CD14-positive monocyte (primary cell): ENCODE results near the gene BCAS2. TPM values are rescaled to one million over a fixed set of nuclear protein-coding genes. Genes with fewer than 3 reads are reported as not detected.

ENCODE experiments used
- DNase-seq, 3 donors: peaks; one replicate each; pipeline ENCODE4 v3.0.0-alpha.2; 2011 to 2022
- H2AFZ ChIP-seq: 2 replicates; pipeline ENCODE4 v1.6.0; 2012; ENCODE audit warnings: mild to moderate bottlenecking, low read depth, low read length, inconsistent platforms; ENCODE audit not compliant: insufficient read depth, poor library complexity, severe bottlenecking
- H3K27ac ChIP-seq, 2 donors: 1 replicate in 1 of 2; 2 replicates in 1 of 2; pipeline ENCODE4 v1.5.1; 2012 to 2013; ENCODE audit warnings: low read length in 2 of 2, control low read depth in 1 of 2, inconsistent platforms in 1 of 2, low read depth in 1 of 2, mild to moderate bottlenecking in 1 of 2
- H3K27me3 ChIP-seq, 2 donors: one replicate each; pipeline versions ENCODE4 v1.6.0 to v1.6.1; 2011 to 2013; ENCODE audit warnings: low read length in 2 of 2; ENCODE audit not compliant: control insufficient read depth in 2 of 2, insufficient read depth in 2 of 2
- H3K36me3 ChIP-seq, 2 donors: replicated peaks in 1 of 2; 1 replicate in 1 of 2; 2 replicates in 1 of 2; pipeline versions ENCODE4 v1.5.1 to v1.6.1; 2012 to 2013; ENCODE audit warnings: low read length in 2 of 2, control low read depth in 1 of 2, inconsistent platforms in 1 of 2, mild to moderate bottlenecking in 1 of 2; ENCODE audit not compliant: insufficient read depth in 2 of 2, control insufficient read depth in 1 of 2
- H3K4me1 ChIP-seq, 2 donors: 1 replicate in 1 of 2; 2 replicates in 1 of 2; pipeline versions ENCODE4 v1.5.1 to v1.6.1; 2012 to 2013; ENCODE audit warnings: low read length in 2 of 2, control low read depth in 1 of 2, inconsistent platforms in 1 of 2, mild to moderate bottlenecking in 1 of 2, moderate library complexity in 1 of 2; ENCODE audit not compliant: insufficient read depth in 2 of 2, control insufficient read depth in 1 of 2
- H3K4me2 ChIP-seq: replicated peaks from 2 replicates; pipeline ENCODE3; 2012; ENCODE audit warnings: low read length, moderate library complexity, mild to moderate bottlenecking; ENCODE audit not compliant: poor library complexity, severe bottlenecking; ENCODE audit errors: extremely low read depth
- H3K4me3 ChIP-seq, 3 experiments: fragments of 200-600 bp in 1 of 3; sonication (generic) in 1 of 3; replicated peaks in 1 of 3; 1 replicate in 2 of 3; 2 replicates in 1 of 3; pipeline ENCODE4 v1.5.1; 2011 to 2013; ENCODE audit warnings: low read length in 3 of 3, mild to moderate bottlenecking in 3 of 3, control low read depth in 2 of 3, low read depth in 2 of 3, inconsistent platforms in 1 of 3, moderate library complexity in 1 of 3
- H3K79me2 ChIP-seq: 2 replicates; pipeline ENCODE4 v1.6.0; 2012; ENCODE audit warnings: mild to moderate bottlenecking, control low read depth, inconsistent platforms, low read length, moderate library complexity; ENCODE audit not compliant: insufficient read depth
- H3K9ac ChIP-seq: 2 replicates; pipeline ENCODE4 v1.6.0; 2017; ENCODE audit warnings: low read length, mild to moderate bottlenecking; ENCODE audit not compliant: insufficient read depth, poor library complexity, severe bottlenecking
- H3K9me3 ChIP-seq, 2 donors: replicated peaks in 1 of 2; 1 replicate in 1 of 2; 2 replicates in 1 of 2; pipeline versions ENCODE4 v1.5.1 to v1.6.1; 2012 to 2013; ENCODE audit warnings: low read length in 2 of 2, control low read depth in 1 of 2; ENCODE audit not compliant: control insufficient read depth in 1 of 2, insufficient read depth in 1 of 2
- H4K20me1 ChIP-seq: 2 replicates; pipeline ENCODE4 v1.6.0; 2012; ENCODE audit warnings: mild to moderate bottlenecking, low read length, control low read depth, moderate library complexity; ENCODE audit not compliant: insufficient read depth
- H3K27ac Mint-ChIP-seq, 7 donors: one replicate each; pipeline ENCODE4 v1.8.0; 2020; ENCODE audit warnings: mild to moderate bottlenecking in 7 of 7, mixed read lengths in 7 of 7, moderate library complexity in 6 of 7, inconsistent platforms in 2 of 7
- H3K27me3 Mint-ChIP-seq, 3 donors: one replicate each; pipeline ENCODE4 v1.8.0; 2021 to 2022; ENCODE audit warnings: low read depth in 3 of 3, mild to moderate bottlenecking in 3 of 3, mixed read lengths in 3 of 3, moderate library complexity in 3 of 3, inconsistent platforms in 1 of 3
- H3K36me3 Mint-ChIP-seq, 2 donors: one replicate each; pipeline ENCODE4 v1.8.0; 2020; ENCODE audit warnings: mixed read lengths in 2 of 2, inconsistent platforms in 1 of 2, mild to moderate bottlenecking in 1 of 2
- H3K4me1 Mint-ChIP-seq: one replicate; pipeline ENCODE4 v1.8.0; 2020; ENCODE audit warnings: mild to moderate bottlenecking, mixed read lengths
- H3K4me3 Mint-ChIP-seq, 2 donors: one replicate each; pipeline ENCODE4 v1.8.0; 2020; ENCODE audit warnings: mild to moderate bottlenecking in 2 of 2, mixed read lengths in 2 of 2, moderate library complexity in 1 of 2
- H3K9me3 Mint-ChIP-seq, 7 donors: one replicate each; pipeline ENCODE4 v1.8.0; 2020 to 2022; ENCODE audit warnings: mixed read lengths in 7 of 7, mild to moderate bottlenecking in 6 of 7, moderate library complexity in 6 of 7, inconsistent platforms in 2 of 7
- WGBS: methylation state at CpG from one replicate; pipeline ENCODE4 v1.1.5; 2013; ENCODE audit warnings: missing lambda C conversion rate; ENCODE audit not compliant: insufficient coverage; 5-methylcytosine and 5-hydroxymethylcytosine counted together
- intact Hi-C, 2 donors: fragments of 100-400 bp; cut with micrococcal nuclease; formaldehyde crosslinking; loops; one replicate each; pipeline versions ENCODE4 v1.15.0 to v1.15.1; 2023
- polyA plus RNA-seq, 3 donors: library from polyadenylated mRNA; depleted of rRNA in 1 of 3; unstranded in 2 of 3; stranded (reverse) in 1 of 3; fragments of 300-500 nt in 2 of 3; fragments of >200 nt in 1 of 3; fragmentation: Illumina TruSeq in 2 of 3; gene quantifications; 1 replicate in 2 of 3; 2 replicates in 1 of 3; pipeline ENCODE4 v1.2.3, GENCODE V29; 2012 to 2021
- TF ChIP-seq, protein P1 (sequence below): fragments of 200-600 bp; IDR thresholded peaks from one replicate; pipeline ENCODE4 v1.8.0; 2022; ENCODE audit warnings: antibody characterized with exemption, mild to moderate bottlenecking

Gene BCAS2
- polyA plus RNA-seq, 3 donors = 22.1 to 55.7 (median 47.6) TPM

DNA sequence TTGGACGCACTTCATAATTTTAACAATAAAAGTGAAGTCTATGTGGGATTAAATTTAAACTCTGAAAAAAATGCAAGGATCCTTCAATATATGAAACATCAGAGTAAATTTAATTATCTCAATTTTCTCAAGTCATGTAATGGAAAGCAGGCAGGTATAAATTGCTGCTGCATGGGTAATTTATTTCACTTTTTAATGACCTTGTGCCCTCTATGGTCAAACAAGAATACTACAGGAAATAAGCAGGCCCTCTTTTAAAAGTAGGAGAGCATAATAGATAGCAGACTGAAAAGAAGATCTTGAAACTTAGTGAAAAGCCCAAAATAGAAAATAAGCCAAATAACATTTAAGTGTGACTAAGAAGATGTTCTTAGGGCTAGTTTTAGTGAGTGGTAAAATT is 22.9 kb downstream of the BCAS2 start:
- H3K27ac ChIP-seq = no peak overlapping the region

DNA sequence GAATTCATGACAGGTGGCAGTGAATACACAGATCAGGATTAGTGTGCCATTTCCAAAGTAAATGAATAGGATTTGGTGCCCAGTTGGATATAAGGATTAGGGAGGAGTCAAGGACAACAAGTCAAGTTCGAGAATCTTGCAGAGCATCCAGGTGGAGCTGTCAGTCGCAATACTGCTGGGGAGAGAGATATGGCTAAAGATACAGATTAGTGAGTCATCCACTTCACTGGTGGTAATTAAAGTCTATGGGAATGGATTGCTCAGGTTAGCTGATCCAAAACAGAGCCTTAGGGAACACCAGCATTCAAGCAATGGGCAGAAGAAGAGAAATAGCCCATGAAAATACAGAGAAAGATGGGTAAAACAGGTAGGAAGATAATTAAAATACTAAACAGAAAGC is 26.8 kb downstream of the BCAS2 start:
- H3K4me3 Mint-ChIP-seq = no peak overlapping the region
- peaks cover 0 to 7% (median 2%) of the 10 kb centered on the region in 3 donors for H3K27me3 Mint-ChIP-seq
- Histone ChIP-seq H3K27me3 (no peaks in the 10 kb centered on the region), H2AFZ (no peak overlapping the region), H3K4me1 (peaks cover 9 to 14% of the 10 kb centered on the region in 2 donors), H3K79me2 (no peaks in the 10 kb centered on the region), H3K9me3 (no peaks in the 10 kb centered on the region), H3K36me3 (no peaks in the 10 kb centered on the region), H3K4me3 (no peak overlapping the region), H3K27ac (no peak overlapping the region), H3K4me2 (no peak overlapping the region), H4K20me1 (no peaks in the 10 kb centered on the region), H3K9ac (no peak overlapping the region)
- H3K27ac Mint-ChIP-seq = peak overlapping the region in 1 of 7 donors; percentile 33
- WGBS = 100% methylated on average over 1 of the region's 2 CpGs
- H3K4me1 Mint-ChIP-seq = peaks cover 12% of the 10 kb centered on the region
- no peaks in the 10 kb centered on the region for H3K36me3 Mint-ChIP-seq
- TF ChIP-seq, protein P1, sequence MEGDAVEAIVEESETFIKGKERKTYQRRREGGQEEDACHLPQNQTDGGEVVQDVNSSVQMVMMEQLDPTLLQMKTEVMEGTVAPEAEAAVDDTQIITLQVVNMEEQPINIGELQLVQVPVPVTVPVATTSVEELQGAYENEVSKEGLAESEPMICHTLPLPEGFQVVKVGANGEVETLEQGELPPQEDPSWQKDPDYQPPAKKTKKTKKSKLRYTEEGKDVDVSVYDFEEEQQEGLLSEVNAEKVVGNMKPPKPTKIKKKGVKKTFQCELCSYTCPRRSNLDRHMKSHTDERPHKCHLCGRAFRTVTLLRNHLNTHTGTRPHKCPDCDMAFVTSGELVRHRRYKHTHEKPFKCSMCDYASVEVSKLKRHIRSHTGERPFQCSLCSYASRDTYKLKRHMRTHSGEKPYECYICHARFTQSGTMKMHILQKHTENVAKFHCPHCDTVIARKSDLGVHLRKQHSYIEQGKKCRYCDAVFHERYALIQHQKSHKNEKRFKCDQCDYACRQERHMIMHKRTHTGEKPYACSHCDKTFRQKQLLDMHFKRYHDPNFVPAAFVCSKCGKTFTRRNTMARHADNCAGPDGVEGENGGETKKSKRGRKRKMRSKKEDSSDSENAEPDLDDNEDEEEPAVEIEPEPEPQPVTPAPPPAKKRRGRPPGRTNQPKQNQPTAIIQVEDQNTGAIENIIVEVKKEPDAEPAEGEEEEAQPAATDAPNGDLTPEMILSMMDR = no peak
- intact Hi-C loops = loop anchor here in 1 of 2 donors (10.0 kb wide), 1 partner anchor 210 kb away; no protein-coding TSS in a partner anchor
- H3K9me3 Mint-ChIP-seq = peaks cover 0 to 5% (median 0%) of the 10 kb centered on the region in 7 donors
- no peak for DNase-seq

More for the DNA sequence above, 22.9 kb downstream of the BCAS2 start:
- Mint-ChIP-seq H3K36me3 (no peaks in the 10 kb centered on the region), H3K27ac (peak overlapping the region in 1 of 7 donors; percentile 6), H3K9me3 (peaks cover 0 to 5% (median 0%) of the 10 kb centered on the region in 7 donors), H3K4me3 (no peak overlapping the region), H3K4me1 (peaks cover 26% of the 10 kb centered on the region), H3K27me3 (peaks cover 0 to 4% (median 2%) of the 10 kb centered on the region in 3 donors)
- no peak overlapping the region for H3K4me3 ChIP-seq
- intact Hi-C loops = loop anchor here in 1 of 2 donors (10.0 kb wide), 1 partner anchor 214 kb away; no protein-coding TSS in a partner anchor
- H3K9ac ChIP-seq = no peak overlapping the region
- no peaks in the 10 kb centered on the region for H4K20me1 ChIP-seq
- DNase-seq = peak in 1 of 3 donors; percentile 14
- no peak overlapping the region for H3K4me2 ChIP-seq
- TF ChIP-seq, protein P1 = peak; percentile 69
- H3K36me3 ChIP-seq = no peaks in the 10 kb centered on the region
- H3K4me1 ChIP-seq = peaks cover 13 to 16% of the 10 kb centered on the region in 2 donors
- H3K79me2 ChIP-seq = no peaks in the 10 kb centered on the region
- no peaks in the 10 kb centered on the region for H3K9me3 ChIP-seq
- no peak overlapping the region for H2AFZ ChIP-seq
- H3K27me3 ChIP-seq = no peaks in the 10 kb centered on the region
- no CpG with 5 or more reads among the region's 1 CpG for WGBS
